D721Med (cell line): ENCODE data around the gene SLC8B1.

Source experiments
- DNase-seq: peaks from one replicate; pipeline ENCODE4 v3.0.0; 2011; ENCODE audit warnings: low spot score; ENCODE audit not compliant: insufficient read length
- FAIRE-seq: peaks from 2 replicates; lab custom pipeline; 2011; peaks lifted over from hg19 to GRCh38; lab: Jason Lieb, UNC
- TF ChIP-seq, protein P1 (sequence below): IDR thresholded peaks from 2 replicates; pipeline ENCODE4 v1.5.1; 2012; ENCODE audit warnings: mild to moderate bottlenecking, control low read depth; ENCODE audit not compliant: insufficient read depth; ENCODE audit errors: missing control alignments

The SLC8B1 gene

DNA sequence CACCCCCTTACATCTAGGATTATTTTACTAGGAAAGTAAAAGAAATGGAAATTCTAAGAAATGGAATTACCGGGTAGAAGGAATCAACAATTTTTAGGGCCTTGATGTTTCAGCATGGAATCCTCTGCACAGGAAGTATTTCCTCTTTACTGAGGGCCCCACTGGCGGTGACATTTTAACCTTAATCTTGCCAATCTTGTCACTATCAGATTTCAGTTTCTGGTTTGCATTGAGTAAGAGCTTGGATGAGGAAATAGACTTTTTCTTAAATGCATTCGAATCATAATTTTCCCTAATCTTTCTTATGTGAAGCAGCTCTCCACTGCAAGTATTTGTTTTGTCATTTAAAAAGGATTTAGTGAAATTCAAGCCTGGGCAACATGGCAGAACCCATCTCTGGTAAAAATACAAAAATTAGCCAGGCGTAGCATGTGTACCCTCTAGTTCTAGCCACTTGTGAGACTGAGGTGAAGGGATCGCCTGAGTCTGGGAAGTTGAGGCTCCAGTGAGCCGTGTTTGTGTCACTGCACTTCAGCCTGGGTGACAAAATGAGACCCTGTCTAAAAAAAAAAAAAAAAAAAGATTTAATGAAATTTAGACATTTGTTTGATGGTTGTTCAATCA lies 73.0 kb downstream of the SLC8B1 start:
- DNase-seq (no peak), FAIRE-seq (no peak)

DNA sequence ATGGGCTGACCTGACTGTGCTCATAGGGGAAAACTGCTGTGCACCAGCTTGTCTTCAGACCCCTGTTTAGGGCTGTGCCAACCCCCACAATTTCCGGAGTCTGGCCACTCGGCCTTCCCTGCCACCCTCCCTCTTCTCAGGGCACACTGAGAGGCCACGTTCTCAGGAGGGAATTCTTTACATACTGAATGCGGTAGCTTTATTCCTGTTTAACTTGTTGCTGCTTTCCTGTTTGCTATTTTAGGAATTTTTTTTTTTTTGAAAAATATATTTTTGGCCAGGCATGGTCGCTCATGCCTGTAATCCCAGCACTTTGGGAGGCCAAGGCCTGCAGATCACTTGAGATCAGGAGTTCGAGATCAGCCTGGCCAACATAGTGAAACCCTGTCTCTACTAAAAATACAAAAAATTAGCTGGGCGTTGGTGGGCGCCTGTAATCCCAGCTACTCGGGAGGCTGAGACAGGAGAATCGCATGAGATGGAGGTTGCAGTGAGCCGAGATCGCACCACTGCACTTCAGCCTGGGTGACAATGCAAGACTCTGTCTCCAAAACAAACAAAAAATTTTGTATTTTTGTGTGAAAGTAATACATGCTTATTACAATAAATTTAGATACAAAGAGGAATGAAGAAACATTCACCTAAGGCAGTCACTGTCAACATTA lies 74.1 kb downstream of the SLC8B1 start:
- DNase-seq, result no peak
- TF ChIP-seq, protein P1, sequence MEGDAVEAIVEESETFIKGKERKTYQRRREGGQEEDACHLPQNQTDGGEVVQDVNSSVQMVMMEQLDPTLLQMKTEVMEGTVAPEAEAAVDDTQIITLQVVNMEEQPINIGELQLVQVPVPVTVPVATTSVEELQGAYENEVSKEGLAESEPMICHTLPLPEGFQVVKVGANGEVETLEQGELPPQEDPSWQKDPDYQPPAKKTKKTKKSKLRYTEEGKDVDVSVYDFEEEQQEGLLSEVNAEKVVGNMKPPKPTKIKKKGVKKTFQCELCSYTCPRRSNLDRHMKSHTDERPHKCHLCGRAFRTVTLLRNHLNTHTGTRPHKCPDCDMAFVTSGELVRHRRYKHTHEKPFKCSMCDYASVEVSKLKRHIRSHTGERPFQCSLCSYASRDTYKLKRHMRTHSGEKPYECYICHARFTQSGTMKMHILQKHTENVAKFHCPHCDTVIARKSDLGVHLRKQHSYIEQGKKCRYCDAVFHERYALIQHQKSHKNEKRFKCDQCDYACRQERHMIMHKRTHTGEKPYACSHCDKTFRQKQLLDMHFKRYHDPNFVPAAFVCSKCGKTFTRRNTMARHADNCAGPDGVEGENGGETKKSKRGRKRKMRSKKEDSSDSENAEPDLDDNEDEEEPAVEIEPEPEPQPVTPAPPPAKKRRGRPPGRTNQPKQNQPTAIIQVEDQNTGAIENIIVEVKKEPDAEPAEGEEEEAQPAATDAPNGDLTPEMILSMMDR, result no peak
- no peak for FAIRE-seq

More for the DNA sequence above, 73.0 kb downstream of the SLC8B1 start:
- TF ChIP-seq, protein P1, result no peak

DNA sequence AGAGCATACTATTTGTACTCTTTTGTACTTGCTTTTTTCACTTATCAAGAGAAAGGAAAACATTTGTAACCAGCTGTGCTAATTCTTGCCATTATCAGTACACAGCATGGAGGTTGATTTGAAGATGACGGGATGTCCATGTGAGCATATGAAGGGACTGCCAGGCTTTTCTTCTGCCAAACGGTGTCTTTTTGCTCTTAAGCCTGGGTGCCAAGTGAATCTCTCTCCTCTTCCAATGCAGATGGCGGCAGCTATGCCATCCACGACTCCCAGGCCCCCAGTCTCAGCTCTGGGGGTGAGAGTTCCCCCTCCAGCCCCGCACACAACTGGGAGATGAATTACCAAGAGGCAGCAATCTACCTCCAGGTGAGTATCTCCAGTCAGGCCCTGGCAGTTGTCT lies 74.8 kb downstream of the SLC8B1 start:
- no peak for FAIRE-seq
- TF ChIP-seq, protein P1, result no peak
- DNase-seq, result no peak

DNA sequence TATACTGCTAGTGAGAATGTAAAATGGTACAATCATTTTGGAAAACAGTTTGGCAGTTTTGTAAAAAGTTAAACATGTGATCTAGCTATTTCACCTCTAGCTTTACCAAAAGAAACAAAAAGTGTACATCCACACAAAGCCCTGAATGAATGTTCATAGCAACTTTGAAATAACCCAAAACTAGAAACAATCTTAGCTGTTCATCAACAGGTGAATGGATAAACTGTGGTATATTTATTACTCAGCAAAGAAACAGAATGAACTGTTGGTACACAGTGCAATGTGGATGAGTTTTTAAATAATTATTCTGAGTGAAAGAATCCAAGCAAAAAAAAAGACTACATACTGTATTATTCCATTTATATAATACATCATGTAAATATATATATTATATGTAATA lies 77.3 kb downstream of the SLC8B1 start:
- FAIRE-seq, result no peak
- TF ChIP-seq, protein P1, result no peak
- DNase-seq, result no peak

DNA sequence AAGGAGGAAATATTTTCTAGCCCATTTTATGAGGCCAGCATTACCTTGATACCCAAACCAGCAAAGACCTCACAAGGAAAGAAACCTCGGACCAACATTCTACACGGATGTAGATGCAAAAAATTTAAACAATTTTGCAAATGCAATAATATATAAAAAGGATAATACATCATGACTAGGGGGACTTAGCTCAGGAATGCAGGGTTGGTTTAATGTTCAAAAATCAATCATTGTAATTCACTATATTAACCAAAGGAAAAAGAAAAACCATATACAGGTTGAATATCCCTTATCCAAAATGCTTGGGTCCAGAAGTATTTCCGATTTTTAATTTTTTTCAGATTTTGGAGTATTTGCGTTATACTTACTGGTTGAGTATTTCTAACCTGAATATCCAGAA lies 80.6 kb downstream of the SLC8B1 start:
- TF ChIP-seq, protein P1, result no peak
- FAIRE-seq (no peak), DNase-seq (no peak)

DNA sequence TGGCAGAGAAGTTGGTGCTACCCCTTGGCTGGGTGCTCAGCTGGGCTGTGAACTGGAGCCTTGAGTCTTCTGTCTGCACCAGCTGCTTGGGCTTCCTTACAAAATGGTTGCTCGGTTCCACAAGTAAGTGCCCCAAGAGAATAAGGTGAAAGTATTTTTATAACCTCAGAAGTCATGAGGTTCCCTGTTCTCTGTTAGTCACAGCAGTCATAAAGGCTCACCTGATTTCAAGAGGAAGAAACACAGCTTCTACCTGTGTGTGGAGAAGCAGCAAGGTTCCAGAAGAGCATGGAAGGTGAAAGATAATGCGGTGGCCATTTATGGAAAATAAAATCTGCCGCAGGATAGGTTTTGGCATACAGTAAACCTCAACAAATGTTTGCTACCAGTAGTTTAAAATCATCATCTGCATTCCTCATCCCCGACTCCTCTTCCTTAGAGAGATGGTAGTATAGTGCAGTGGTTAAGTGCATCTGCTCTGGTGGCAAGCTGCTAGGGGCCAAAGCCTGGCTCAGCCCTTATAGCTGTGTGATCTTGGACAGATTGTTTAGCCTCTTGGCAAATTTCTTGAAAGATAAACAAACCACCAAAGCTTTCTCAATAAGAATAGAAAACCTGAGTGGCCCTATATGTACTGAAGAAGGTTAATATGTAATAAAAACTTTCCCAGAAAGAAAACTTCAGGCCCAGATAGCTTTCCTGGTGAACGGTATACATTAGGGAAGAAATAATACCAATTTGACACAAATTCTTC lies 81.2 kb downstream of the SLC8B1 start:
- TF ChIP-seq, protein P1, result no peak
- FAIRE-seq (no peak), DNase-seq (no peak)
